GM23338 (cell line): ENCODE results near the gene MAPK8IP3. TPM values are rescaled to one million over a fixed set of nuclear protein-coding genes. Genes with fewer than 3 reads are reported as not detected.

Source experiments
- ATAC-seq: fragments of 200-7000 bp; cut with Tn5 transposase; 3 replicates; pipeline ENCODE4 v1.9.1; 2020
- DNase-seq: peaks from one replicate; pipeline ENCODE4 v3.0.0-alpha.2; 2015; ENCODE audit warnings: low spot score
- H2AFZ ChIP-seq: fragments of 200-600 bp; sonication (generic); 2 replicates; pipeline ENCODE4 v1.8.0; 2016; ENCODE audit warnings: antibody characterized with exemption, mild to moderate bottlenecking, moderate library complexity
- H3F3A ChIP-seq: fragments of 200-600 bp; sonication (generic); replicated peaks from 2 replicates; pipeline ENCODE4 v1.8.0; 2017; ENCODE audit warnings: antibody characterized with exemption, mixed run types, low read depth
- H3K27ac ChIP-seq: fragments of 200-600 bp; sonication (generic); 2 replicates; pipeline ENCODE4 v1.6.1; 2016; ENCODE audit warnings: low read depth
- H3K27me3 ChIP-seq: fragments of 200-600 bp; sonication (generic); 2 replicates; pipeline ENCODE4 v1.8.0; 2016; ENCODE audit warnings: mild to moderate bottlenecking, mixed run types, moderate library complexity; ENCODE audit not compliant: insufficient read depth
- H3K36me3 ChIP-seq: fragments of 200-600 bp; sonication (generic); 2 replicates; pipeline ENCODE4 v1.8.0; 2016; ENCODE audit warnings: mild to moderate bottlenecking; ENCODE audit not compliant: insufficient read depth
- H3K4me1 ChIP-seq: fragments of 200-600 bp; sonication (generic); 2 replicates; pipeline ENCODE4 v1.8.0; 2016; ENCODE audit warnings: mild to moderate bottlenecking, moderate library complexity; ENCODE audit not compliant: insufficient read depth
- H3K4me2 ChIP-seq: fragments of 200-600 bp; sonication (generic); 2 replicates; pipeline ENCODE4 v1.7.1; 2017; ENCODE audit warnings: mixed run types
- H3K4me3 ChIP-seq: fragments of 200-600 bp; sonication (generic); 2 replicates; pipeline ENCODE4 v1.6.1; 2016; ENCODE audit warnings: mixed run types
- H3K79me2 ChIP-seq: fragments of 200-600 bp; sonication (generic); replicated peaks from 2 replicates; pipeline ENCODE4 v1.8.0; 2017; ENCODE audit warnings: mild to moderate bottlenecking; ENCODE audit not compliant: insufficient read depth
- H3K9me2 ChIP-seq: fragments of 200-600 bp; sonication (generic); 2 replicates; pipeline ENCODE4 v1.8.0; 2017; ENCODE audit not compliant: insufficient read depth
- H4K20me1 ChIP-seq: fragments of 200-600 bp; sonication (generic); replicated peaks from 2 replicates; pipeline ENCODE4 v1.8.0; 2017; ENCODE audit warnings: mild to moderate bottlenecking; ENCODE audit not compliant: insufficient read depth
- H3K27ac Mint-ChIP-seq: 2 replicates; pipeline ENCODE4 v1.8.0; 2020; ENCODE audit warnings: inconsistent platforms, mild to moderate bottlenecking, moderate library complexity, mixed read lengths
- H3K27me3 Mint-ChIP-seq: 3 replicates; pipeline ENCODE4 v1.8.0; 2022; ENCODE audit warnings: low read depth, mild to moderate bottlenecking, moderate library complexity, mixed read lengths, inconsistent platforms; ENCODE audit not compliant: insufficient read depth, poor library complexity
- H3K36me3 Mint-ChIP-seq: 3 replicates; pipeline ENCODE4 v1.8.0; 2021; ENCODE audit warnings: low read depth, mild to moderate bottlenecking, inconsistent platforms, moderate library complexity, mixed read lengths
- H3K4me1 Mint-ChIP-seq: 3 replicates; pipeline ENCODE4 v1.8.0; 2020; ENCODE audit warnings: mild to moderate bottlenecking, inconsistent platforms, mixed read lengths
- H3K4me3 Mint-ChIP-seq: 3 replicates; pipeline ENCODE4 v1.8.0; 2021; ENCODE audit warnings: moderate library complexity, mild to moderate bottlenecking, inconsistent platforms, mixed read lengths
- H3K9me3 Mint-ChIP-seq: 3 replicates; pipeline ENCODE4 v1.8.0; 2020; ENCODE audit warnings: moderate library complexity, mild to moderate bottlenecking, inconsistent platforms, mixed read lengths
- CREB1 ChIP-seq: fragments of 250-450 bp; sonication (Bioruptor Pico); IDR thresholded peaks from 2 replicates; pipeline ENCODE4 v1.5.0; 2020; ENCODE audit warnings: low read depth, mild to moderate bottlenecking, moderate library complexity
- POLR2AphosphoS5 ChIP-seq: IDR thresholded peaks from 2 replicates; pipeline ENCODE4 v1.6.1; 2016; ENCODE audit warnings: antibody characterized with exemption, low read depth
- REST ChIP-seq: IDR thresholded peaks from one replicate; pipeline ENCODE4 v1.6.1; 2018; ENCODE audit warnings: antibody characterized with exemption; ENCODE audit not compliant: unreplicated experiment
- polyA plus RNA-seq: library from polyadenylated mRNA; unstranded; fragments of >200 nt; fragmentation: Nextera tagmentation; extraction: Ambion mirVana; gene quantifications from 2 replicates; pipeline ENCODE4 v1.2.1, GENCODE V29; 2016
- total RNA-seq: library from RNA; depleted of rRNA; stranded (reverse); fragments of >200 nt; shearing (Covaris generic); gene quantifications from 2 replicates; pipeline ENCODE4 v1.2.3, GENCODE V29; 2014
- TF ChIP-seq, protein P1 (sequence below): fragments of 250-450 bp; sonication (Bioruptor Pico); IDR thresholded peaks from 2 replicates; pipeline ENCODE4 v1.5.0; 2020; ENCODE audit warnings: mild to moderate bottlenecking, moderate library complexity

MAPK8IP3 gene
- total and polyA plus RNA-seq, 2 experiments from 2014 or later = 11.3 to 58.4 TPM

GRCh38 chr16:1747934-1748333, 41.9 kb downstream of the MAPK8IP3 start:
- Mint-ChIP-seq H3K4me3 (no peak overlapping the region), H3K27me3 (peaks cover 12% of the 10 kb centered on the region), H3K27ac (no peak overlapping the region), H3K4me1 (no peaks in the 10 kb centered on the region), H3K36me3 (peaks cover 26% of the 10 kb centered on the region), H3K9me3 (no peaks in the 10 kb centered on the region)
- no peak for DNase-seq
- TF ChIP-seq CREB1 (CRISPR knock-in tag) (no peak), POLR2AphosphoS5 (no peak), REST (no peak)
- TF ChIP-seq, protein P1, sequence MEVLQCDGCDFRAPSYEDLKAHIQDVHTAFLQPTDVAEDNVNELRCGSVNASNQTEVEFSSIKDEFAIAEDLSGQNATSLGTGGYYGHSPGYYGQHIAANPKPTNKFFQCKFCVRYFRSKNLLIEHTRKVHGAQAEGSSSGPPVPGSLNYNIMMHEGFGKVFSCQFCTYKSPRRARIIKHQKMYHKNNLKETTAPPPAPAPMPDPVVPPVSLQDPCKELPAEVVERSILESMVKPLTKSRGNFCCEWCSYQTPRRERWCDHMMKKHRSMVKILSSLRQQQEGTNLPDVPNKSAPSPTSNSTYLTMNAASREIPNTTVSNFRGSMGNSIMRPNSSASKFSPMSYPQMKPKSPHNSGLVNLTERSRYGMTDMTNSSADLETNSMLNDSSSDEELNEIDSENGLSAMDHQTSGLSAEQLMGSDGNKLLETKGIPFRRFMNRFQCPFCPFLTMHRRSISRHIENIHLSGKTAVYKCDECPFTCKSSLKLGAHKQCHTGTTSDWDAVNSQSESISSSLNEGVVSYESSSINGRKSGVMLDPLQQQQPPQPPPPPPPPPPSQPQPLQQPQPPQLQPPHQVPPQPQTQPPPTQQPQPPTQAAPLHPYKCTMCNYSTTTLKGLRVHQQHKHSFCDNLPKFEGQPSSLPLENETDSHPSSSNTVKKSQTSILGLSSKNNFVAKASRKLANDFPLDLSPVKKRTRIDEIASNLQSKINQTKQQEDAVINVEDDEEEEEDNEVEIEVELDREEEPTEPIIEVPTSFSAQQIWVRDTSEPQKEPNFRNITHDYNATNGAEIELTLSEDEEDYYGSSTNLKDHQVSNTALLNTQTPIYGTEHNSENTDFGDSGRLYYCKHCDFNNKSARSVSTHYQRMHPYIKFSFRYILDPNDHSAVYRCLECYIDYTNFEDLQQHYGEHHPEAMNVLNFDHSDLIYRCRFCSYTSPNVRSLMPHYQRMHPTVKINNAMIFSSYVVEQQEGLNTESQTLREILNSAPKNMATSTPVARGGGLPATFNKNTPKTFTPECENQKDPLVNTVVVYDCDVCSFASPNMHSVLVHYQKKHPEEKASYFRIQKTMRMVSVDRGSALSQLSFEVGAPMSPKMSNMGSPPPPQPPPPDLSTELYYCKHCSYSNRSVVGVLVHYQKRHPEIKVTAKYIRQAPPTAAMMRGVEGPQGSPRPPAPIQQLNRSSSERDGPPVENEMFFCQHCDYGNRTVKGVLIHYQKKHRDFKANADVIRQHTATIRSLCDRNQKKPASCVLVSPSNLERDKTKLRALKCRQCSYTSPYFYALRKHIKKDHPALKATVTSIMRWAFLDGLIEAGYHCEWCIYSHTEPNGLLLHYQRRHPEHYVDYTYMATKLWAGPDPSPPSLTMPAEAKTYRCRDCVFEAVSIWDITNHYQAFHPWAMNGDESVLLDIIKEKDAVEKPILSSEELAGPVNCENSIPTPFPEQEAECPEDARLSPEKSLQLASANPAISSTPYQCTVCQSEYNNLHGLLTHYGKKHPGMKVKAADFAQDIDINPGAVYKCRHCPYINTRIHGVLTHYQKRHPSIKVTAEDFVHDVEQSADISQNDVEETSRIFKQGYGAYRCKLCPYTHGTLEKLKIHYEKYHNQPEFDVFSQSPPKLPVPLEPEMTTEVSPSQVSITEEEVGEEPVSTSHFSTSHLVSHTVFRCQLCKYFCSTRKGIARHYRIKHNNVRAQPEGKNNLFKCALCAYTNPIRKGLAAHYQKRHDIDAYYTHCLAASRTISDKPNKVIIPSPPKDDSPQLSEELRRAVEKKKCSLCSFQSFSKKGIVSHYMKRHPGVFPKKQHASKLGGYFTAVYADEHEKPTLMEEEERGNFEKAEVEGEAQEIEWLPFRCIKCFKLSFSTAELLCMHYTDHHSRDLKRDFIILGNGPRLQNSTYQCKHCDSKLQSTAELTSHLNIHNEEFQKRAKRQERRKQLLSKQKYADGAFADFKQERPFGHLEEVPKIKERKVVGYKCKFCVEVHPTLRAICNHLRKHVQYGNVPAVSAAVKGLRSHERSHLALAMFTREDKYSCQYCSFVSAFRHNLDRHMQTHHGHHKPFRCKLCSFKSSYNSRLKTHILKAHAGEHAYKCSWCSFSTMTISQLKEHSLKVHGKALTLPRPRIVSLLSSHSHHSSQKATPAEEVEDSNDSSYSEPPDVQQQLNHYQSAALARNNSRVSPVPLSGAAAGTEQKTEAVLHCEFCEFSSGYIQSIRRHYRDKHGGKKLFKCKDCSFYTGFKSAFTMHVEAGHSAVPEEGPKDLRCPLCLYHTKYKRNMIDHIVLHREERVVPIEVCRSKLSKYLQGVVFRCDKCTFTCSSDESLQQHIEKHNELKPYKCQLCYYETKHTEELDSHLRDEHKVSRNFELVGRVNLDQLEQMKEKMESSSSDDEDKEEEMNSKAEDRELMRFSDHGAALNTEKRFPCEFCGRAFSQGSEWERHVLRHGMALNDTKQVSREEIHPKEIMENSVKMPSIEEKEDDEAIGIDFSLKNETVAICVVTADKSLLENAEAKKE = no peak
- no peak overlapping the region for H3K4me3 ChIP-seq
- no peaks in the 10 kb centered on the region for H3K79me2 ChIP-seq
- ATAC-seq = no peak
- H4K20me1 ChIP-seq = no peaks in the 10 kb centered on the region
- no peaks in the 10 kb centered on the region; the same call in 1 of the 2 replicates for H3K36me3 ChIP-seq
- no peak overlapping the region for H2AFZ ChIP-seq
- H3K9me2 ChIP-seq = no peaks in the 10 kb centered on the region
- no peak overlapping the region for H3K4me2 ChIP-seq
- no peaks in the 10 kb centered on the region for H3F3A ChIP-seq
- H3K4me1 ChIP-seq = no peaks in the 10 kb centered on the region
- no peaks in the 10 kb centered on the region for H3K27me3 ChIP-seq
- no peak overlapping the region for H3K27ac ChIP-seq
